GM19397 (cell line): ENCODE results near the gene ETV3L.
A peak's percentile ranks its signal among the peaks of the same experiment; 100 is the strongest.

Source experiments
- ATAC-seq: cut with Tn5 transposase; IDR thresholded peaks from one replicate; pipeline ENCODE4 v1.9.1; 2021; ENCODE audit warnings: mild to moderate bottlenecking, moderate library complexity; ENCODE audit not compliant: unreplicated experiment

The ETV3L gene

GRCh38 chr1:157099633-157100009 lies at the start of gene ETV3L:
TSS of gene ETV3L (minus strand) at chr1:157099808. CDS start at chr1:157099523, 285 bp downstream.
- ATAC-seq: no peak

GRCh38 chr1:157147906-157148700 lies 48.5 kb upstream of the ETV3L start:
- no peak for ATAC-seq

GRCh38 chr1:157147037-157147436 lies 47.4 kb upstream of the ETV3L start:
- no peak for ATAC-seq

DNA sequence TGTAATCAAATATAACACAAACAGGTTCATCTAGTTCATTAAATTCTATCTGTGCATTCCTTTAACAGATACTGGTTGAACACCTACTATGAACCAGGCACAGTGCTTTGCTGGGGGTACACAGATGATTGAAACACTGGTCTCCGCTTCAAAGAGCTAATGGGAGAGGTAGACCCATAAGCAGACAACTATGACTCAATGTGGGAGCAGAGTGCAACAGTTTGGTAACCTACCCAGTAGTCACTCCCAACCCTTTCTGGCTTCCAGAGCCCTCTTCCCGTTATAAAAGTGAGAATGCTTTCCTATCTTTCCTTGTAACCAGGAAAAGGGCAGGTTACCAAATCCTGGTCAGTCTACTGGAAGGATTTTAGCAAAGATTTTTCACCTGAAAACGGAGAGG lies 46.6 kb upstream of the ETV3L start:
- ATAC-seq: no peak

DNA sequence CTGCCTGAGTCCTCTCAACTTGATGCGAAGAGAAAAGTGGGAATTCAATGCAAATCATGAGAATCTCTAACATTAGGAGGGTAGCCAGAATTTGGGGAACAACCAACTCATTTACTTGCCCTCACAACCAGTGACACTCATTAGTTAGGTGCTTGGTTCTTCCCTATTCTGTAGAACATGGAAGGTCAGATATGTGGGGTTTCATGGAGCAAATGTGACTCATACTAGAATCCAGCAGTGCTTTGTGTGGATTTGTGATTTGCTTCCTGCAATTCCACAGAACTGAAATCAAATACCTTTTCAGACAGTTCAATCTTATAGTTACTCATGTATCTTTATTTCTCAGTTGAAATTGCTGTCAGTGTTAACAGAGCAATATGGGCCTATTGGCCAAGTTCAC lies 45.5 kb upstream of the ETV3L start:
- no peak for ATAC-seq

DNA sequence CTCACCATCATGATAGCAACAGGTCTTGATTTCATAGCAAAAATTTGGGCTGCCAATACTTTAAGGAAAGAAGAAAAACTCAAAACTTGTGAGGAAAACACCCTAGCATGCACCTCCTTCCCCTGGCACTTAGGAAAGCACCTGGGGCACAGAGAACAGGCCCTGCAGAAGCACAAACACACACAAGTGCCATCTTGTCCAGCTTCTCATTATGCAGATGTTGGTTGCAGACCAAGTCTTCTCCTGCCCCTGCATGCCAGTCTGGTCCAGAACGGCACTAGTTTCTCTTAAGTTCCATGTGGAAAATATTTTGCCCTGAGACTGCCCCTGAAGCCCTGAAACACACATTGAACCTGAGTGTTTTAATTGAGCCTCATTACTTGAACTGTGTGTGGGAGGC lies 44.9 kb upstream of the ETV3L start:
- no peak for ATAC-seq

DNA sequence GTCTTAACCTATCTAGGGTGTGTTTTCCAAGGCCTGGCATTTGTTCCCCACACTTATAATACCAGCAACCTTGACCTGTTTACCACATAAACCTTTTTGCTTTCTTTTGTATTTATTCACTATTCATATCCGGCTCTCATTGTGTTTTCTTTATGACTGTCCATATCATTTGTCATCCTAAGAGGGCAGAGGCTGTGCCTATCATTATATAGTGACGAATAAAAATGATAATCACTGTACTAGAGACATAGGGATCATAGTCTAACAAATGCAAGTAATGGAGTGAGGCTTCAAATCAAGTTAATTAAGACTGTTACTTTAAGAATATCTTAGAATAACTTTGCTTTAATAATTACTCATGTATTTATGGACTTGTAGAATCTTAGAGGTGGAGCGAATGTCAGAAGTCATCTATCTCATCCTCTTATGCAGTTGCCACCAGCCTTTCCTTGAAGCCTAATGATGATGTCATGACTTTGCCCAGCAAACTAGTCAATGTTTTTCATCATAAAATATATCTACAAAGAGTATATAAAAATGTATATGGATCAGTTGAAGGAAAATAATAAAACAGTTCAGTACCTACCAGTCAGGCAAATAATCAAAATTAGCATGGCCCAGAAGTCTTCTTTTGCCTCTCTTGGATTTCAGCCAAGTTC lies 43.3 kb upstream of the ETV3L start:
- ATAC-seq: no peak

DNA sequence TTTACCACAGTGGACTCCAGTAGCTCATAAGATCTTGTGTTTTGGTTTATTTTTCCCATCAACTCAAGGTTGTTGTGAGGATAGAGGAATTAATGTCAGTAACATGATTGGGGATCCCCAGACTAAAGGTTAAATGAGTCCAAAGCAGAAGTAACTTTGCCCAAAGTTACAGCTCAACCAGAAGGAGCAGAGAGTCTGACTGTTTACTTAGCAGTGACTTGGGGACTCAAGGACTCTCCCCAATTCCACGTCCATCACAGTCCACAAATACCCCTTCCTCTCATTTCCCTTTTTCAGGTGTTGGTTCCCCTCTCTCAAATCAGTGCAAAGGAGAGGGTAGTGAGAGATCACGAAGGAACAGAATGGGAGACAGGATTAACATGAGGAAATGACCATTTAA lies 42.6 kb upstream of the ETV3L start:
- ATAC-seq: no peak

DNA sequence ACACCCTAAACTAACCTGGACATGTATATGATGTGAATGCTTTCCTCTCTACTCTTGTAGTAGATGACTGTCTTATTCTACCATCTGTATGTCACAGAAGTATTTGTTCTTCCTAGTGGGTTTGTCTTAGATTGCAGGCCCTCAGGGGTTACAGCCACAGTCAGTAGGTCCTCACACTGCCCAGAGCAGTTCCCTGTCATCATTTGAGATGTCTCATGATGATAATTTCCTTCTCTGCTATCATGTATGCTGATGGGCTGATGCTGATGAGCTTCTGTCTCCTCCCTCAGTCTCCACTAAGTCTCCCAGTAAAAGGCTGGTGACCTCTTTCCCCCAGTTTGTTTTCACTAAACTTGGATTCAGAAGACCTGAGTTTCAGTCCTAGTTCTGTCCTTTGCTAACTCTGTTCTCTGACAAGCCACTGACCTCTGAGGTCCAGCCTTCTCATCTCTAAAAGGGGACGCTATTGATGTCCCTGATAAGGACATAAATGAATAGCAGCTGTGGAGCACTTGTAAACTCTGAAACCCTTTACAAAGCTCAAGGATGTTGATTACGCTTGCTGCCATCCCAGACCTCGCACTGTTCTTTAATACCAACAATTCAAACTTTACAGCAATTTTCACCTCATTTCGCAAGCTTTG lies 41.7 kb upstream of the ETV3L start:
- ATAC-seq: no peak

DNA sequence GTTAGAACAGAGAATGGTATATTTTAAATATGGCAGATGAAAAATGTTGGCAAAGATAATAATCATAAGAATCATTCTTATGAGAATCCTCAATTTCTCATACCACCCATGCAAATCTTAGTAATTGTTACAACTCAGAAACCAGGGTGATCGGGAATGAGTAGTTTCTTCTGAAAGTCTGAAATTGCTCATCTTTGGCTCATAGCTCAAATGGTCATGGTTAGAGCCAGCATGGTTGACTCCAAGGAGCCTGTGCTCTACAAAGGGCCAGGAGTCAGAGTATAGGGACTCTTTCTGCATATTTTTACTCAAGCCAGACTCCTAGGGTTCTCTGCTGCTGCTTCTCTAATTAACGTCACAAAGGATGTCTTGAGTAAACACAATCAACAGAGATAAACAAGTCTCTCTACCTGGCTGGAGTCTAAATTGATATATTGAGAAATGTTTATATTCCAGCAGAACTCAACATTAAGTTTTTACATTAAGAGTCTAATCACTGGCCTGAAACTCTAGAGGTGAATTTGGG lies 40.5 kb upstream of the ETV3L start:
- ATAC-seq: no peak

GRCh38 chr1:157139052-157139715 lies 39.6 kb upstream of the ETV3L start:
- ATAC-seq: no peak

DNA sequence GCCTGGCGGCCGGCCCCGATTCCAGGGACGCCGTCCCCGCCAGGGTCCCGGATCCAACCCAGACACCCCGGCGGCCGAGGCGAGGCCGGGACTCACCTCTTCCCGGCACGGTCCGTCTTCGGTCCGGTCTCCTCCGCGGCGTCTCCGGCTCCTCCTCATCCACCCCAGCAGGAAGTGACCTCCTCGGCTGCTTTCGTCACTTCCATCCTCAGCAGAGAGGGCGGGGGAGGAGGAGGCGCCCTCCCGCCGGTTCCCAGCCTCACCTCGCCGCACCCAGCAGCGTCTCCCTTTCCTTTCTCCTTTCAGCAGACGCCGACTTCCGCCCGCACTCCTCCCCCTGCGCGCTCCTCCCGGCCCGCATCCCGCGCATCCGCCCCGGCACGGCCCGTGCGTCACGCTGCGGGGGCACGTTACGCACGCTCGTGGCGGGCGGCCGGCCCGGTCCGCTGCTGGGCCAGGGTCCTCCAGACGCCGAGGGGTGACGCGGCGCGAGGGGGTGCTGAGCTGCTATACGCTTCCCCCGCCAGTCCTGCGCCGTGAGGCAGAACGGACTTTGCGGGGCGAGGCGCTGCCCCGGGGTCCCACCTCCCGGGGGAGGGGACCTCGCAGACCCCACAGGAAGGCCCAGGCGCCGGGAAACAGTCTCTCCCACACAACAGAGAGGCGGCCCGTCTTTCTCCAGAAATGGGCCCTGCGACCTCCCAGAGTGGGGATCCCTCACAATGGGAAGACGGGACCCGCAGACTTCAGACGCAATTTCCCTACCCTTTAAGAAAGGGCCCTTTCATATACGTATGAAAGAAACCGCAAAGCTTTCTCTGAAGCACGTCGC lies 38.8 kb upstream of the ETV3L start, which contains the start of gene ETV3:
Gene ETV3 (minus strand): TSS at position 176 of the 832 bp plus-strand sequence. CDS start 2,043 bp downstream, outside the sequence.
- ATAC-seq: peak; percentile 90

GRCh38 chr1:157137408-157138219 lies 38.0 kb upstream of the ETV3L start:
- no peak for ATAC-seq

- no peak for ATAC-seq
These were observed 37.4 kb upstream of the ETV3L start for GRCh38 chr1:157137046-157137407.

GRCh38 chr1:157136133-157136532 lies 36.5 kb upstream of the ETV3L start:
- no peak for ATAC-seq

DNA sequence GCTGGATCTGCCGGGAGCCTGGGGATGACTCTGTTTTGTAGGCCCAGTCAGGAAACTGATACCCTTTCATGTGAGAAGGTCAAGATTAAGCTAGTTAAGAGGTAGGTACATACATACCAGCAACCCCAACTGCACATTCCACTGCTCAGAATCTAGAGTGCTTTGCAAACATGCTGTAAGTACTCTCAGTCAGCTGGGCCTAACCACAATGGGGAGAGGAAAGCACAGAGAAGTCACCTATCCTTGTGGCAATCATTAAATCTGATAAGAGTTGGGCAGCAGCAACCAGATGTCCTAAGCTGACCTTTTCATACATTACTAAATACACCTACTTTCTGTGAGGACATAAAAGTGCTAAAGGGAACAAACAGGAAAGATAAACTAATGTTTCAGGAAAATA lies 36.0 kb upstream of the ETV3L start:
- no peak for ATAC-seq

GRCh38 chr1:157135070-157135469 lies 35.5 kb upstream of the ETV3L start:
- no peak for ATAC-seq

GRCh38 chr1:157134442-157134841 lies 34.8 kb upstream of the ETV3L start:
- no peak for ATAC-seq

DNA sequence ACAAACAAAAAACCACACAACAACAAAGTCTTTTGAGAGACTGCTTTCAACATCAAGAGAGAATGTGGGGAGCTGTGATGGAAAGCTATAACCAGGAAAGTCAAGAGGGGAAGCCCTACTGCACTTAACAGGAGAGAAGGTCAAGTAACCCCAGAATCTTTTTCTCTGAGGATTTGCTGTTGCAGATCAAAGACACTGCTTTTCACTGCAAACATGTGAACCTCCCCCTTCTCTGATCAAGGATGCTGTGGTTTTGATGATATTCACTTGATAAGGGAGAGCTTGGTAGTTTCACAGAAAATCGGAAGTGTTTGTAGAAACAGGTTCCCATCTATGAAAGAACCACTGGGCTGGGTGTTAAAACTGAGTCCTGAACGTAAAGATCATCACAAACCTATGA lies 33.8 kb upstream of the ETV3L start:
- no peak for ATAC-seq
